HG02970 (cell line): ENCODE data around the gene OR6P1.

Experiments
- ATAC-seq: cut with Tn5 transposase; IDR thresholded peaks from one replicate; pipeline ENCODE4 v1.9.1; 2021; ENCODE audit warnings: mild to moderate bottlenecking, moderate library complexity, moderate number of reproducible peaks; ENCODE audit not compliant: unreplicated experiment, low FRiP score

OR6P1 gene, protein sequence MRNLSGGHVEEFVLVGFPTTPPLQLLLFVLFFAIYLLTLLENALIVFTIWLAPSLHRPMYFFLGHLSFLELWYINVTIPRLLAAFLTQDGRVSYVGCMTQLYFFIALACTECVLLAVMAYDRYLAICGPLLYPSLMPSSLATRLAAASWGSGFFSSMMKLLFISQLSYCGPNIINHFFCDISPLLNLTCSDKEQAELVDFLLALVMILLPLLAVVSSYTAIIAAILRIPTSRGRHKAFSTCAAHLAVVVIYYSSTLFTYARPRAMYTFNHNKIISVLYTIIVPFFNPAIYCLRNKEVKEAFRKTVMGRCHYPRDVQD

DNA sequence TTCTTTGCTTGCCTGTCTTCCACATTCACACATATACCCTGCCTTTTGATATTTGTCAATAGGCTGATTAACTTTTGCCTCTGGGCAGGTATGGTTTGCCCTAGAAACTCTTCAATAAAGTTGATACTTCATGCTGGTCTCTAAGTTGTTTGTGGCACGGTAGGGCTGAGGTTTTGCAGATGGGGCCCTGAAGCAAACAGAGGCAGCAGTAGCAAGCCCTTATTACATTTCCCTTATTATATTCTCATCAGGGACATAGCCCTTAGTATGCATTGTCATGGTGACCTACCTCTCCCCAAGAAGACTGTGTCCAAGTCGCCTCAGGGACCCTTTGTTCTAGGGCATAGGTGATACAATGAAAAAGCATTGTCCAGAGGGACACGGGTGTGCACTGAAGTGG lies at the start of gene OR6P1:
OR6P1 (minus strand) TSS at position 101 of the 400 bp plus-strand sequence. CDS start 6,976 bp downstream, outside the sequence.
- ATAC-seq = no peak

DNA sequence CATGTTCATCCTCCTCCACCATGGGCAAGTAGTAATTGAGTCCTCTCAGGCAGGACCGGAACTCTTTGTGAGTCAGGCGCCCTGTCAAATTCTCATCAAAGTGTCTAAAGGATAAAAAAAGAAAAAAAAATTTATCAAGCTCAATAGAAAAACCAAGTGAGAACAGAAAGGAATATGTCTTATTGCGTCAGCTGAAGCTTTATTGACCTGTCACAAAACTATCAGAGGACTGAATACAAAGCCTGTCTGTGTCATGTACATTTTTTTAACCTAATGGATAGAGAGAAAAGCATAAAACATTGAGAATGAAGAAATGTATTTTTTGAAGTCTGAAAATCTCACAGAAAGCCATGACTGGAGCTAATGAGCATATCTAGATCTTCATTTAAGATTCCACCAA lies 43.4 kb upstream of the OR6P1 start:
- no peak for ATAC-seq

DNA sequence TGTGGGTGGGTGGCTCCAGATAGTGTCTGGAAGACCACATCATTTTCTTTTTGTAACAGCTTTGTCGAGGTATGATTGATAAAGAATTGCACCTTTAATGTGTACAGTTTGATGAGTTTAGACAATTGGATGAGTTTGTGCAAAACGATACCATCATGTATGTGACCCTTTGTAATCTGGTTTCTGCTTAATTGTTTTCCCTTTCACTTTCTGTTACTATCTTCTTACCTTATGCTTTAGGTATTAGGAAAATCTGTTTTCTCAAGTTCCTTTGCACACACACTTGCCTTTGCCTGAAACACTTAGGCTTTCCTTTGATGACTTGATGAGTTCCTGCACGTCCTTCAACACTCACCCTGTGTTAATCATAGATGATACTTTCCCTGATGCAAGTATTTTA lies 41.5 kb upstream of the OR6P1 start:
- no peak for ATAC-seq

DNA sequence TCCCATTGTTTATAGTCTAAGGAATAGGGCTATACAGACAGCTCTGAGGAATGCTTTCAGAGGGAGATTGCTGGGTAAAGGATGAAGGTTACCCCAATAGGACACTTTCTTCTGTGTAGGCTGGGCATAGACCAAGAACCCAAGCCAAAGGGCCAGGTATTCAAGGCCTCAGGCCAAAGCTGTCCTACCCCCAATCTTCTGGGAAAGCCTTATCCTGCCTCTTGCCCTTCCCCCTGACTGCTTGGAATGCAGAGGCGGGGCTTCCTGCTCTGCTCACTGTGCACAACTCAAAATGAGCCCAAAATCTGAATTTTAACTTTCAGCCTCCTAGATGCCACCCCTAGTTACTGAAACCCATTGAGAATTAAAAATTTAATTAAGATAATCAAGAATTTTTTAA lies 36.9 kb upstream of the OR6P1 start:
- no peak for ATAC-seq

DNA sequence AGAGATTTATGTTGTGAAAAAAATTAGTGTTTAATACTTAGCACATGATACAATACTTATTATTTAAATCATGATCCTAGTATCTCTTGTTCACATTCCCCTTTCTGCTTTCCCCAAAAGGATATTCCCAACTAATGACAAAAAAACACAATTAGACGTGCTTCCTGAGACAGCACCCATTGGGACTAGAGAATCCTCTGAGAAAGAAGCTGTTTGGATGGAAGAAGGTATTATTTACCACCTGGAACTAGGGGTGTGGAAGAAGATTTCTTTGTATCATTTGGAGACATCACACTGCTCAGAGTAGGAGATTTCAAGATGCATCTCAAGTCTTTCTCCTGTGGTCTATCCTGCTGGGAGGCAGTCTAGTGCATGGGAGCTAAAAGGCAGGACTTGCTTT lies 34.6 kb upstream of the OR6P1 start, which contains the start of gene OR10Z1:
OR10Z1 (plus strand) TSS at position 301 of the 400 bp plus-strand sequence. CDS start 1,171 bp downstream, outside the sequence.
- ATAC-seq = no peak

DNA sequence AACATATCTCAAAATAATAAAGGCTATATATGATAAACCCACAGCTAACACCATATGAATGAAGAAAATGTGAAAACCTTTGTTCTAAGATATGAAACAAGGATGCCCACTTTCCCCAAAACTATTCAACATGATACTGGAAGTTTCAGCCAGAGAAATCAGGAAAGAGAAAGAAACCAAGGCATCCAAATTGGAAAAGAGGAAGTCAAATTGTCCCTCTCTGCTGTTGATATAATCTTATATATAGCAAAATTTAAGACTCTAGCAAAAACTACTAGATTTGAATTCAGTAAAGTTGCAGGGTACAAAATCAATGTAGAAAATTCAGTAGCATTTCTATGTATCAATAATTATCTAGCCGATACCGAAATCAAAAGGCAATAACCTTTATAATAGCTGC lies 30.4 kb upstream of the OR6P1 start:
- ATAC-seq = no peak

DNA sequence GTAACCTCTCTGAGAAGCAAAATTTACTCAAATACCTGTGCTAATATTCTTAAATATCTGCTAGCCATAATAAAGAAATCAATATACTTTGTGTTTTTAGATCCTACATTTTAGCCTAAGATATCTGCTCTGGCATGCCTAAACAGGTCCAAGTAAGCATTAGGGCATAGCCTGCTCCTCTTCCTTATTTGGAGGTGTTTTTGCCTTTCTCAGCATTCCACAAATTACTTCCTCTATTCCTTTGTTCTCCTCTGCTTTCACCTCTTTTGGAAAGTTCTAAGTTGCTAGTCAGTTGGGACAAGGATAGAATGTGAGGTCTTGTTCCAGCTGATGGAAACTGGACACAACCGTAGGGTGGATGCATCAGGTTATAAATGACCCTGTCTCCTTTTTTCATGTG lies 16.6 kb upstream of the OR6P1 start:
- ATAC-seq = no peak

DNA sequence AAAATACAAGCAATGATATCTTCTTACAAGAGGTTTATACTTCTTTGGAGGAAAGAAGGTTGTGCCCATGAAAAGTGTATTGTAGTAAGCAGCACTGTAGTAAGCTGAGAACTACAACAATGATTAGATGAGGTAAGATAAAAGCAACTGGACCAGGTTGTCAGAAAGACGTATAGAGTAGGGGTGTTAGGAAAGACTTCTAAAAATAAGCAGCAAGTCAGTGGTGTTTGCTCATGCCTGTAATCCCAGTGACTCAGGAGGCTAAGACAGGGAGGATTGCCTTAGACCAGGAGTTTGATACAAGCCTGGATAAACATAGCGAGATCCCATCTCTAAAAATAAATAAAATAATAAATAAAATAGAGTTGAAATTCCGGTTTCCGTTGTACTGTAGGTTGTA lies 13.6 kb upstream of the OR6P1 start:
- no peak for ATAC-seq

DNA sequence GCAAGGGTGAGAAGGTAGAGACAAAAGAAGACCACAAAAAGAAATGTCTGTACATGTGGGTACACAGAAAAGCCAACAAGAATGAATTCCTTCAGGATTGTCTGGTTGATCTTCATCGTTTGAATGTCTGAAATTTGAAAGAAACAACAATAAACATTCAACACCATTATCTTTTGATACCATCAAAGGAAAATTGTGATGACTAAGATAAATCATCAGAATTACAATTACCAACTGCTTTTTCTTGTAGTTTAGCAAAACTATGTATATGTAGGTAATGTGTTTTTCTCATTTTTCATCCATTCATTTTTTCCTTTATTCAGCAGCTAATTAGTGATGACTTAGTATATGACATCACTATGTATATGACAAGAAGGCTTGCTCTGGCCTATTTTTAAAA lies 9.4 kb upstream of the OR6P1 start, which contains the start of gene OR10X1:
OR10X1 (minus strand) TSS at position 167 of the 400 bp plus-strand sequence; CDS start at position 167, 0 bp downstream.
- ATAC-seq = no peak

DNA sequence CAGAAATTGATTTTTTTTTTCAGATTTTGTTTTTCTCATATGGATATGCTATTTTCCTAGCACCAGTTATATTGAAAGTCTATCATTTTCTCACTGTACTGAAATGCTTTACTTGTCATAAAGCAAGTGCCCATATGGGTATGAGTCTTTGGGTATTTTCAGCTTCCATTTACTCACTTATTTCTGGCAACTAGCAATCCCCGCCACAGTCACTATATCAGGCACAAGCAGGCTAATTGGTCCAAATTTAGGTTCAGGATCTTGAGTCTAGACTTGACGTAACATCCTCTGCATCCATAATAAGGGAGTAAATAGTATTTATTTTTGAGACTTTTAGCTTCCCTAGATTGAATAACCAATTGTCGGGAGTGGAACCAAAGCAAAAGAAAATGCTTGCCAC lies 7.2 kb upstream of the OR6P1 start:
- no peak for ATAC-seq

DNA sequence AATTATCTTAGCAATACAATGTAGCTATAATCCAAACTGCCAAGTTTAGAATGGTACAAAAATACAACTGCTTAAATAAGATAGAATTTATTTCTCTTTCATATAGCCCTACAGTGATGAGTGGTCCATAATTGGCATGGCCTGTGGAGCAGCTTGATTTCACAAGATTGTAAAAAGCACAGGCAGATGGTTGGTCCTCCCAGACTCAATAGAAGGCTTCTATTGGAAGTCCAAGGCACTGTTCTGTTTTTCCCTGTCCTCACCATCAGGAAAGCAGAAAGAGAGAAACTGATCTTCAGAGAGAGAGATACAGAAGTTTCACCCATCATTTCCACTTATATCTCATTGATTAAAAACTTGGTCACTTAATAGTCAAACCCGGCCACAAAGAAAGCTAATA lies 1.8 kb upstream of the OR6P1 start:
- no peak for ATAC-seq

DNA sequence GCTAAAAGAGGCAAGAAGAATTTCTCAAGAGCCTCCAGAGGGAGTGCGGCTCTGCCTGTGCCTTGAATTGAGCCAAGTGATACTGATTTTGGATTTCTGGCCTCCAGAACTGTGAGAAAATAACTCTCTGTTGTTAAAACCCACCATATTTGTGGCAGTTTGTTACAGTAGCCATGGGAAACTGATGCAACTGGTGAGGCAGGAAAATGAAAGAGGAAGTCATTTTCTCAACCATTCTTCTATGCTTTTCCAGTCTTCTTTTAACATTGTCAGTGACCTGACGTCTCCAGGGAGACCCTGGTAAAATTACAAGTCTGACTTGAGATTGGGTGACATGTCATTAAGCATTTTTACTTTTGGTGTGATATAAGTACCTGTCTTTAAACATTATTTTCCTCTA lies 5.8 kb downstream of the OR6P1 start:
- ATAC-seq = no peak

DNA sequence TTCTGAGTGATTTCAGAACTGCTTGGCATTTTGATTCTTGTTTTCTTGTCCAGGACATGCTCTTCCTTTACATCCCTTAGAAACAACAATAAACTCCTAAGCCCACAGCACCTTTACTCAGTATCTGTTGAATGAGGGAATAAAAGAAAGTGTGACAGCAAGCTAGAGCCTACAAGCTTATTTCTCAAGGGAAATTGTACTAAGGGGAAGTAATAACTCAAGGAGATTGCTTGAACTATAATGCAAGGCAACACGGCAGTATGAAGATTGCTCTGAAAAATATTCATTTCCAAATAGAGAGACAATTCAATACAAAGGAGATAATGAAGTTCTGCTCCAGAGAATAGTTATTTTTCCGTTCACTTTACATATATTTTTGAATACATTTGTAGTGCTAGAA lies 6.5 kb downstream of the OR6P1 start:
- no peak for ATAC-seq

DNA sequence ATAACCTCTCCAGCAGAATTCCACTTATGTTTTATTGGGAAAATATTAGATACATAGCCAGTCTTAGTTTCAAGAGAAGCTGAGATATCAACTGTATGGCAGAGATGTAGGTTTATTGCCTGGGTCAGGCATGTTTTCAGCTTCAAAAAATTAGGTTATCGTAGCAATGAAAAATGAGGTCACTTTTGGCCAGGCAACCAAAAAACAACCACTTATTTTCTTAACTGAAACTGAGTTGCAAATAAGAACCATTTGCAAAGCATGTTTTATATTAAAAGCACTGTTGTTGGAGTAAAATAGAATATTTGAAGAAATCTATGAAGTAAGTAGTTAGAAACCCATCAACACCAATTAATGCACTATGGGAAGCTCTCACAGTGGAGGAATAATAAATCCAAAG lies 10.7 kb downstream of the OR6P1 start:
- ATAC-seq = no peak

DNA sequence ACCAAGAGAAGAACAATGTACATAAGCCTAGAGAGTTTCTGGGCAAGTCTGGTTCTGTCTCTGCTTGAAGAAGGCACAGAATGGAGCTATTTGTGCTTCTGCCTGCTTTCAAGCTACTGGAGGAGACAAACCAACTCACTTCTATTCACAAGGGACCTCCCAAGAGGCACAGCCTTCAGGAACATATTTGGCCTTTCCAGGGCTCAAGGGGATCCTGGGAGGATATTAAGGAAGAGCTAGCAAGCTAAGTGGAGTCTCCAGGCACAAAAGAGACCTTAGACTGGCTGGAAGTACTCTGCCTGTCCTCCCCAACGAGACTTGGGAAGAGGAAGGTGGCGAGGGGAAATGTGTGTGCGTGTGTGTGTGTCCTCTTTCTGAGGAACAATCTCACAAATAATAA lies 16.0 kb downstream of the OR6P1 start, which contains the start of gene OR6Y1:
OR6Y1 (minus strand) TSS at position 54 of the 400 bp plus-strand sequence. CDS start 6,300 bp downstream, outside the sequence.
- ATAC-seq = no peak

DNA sequence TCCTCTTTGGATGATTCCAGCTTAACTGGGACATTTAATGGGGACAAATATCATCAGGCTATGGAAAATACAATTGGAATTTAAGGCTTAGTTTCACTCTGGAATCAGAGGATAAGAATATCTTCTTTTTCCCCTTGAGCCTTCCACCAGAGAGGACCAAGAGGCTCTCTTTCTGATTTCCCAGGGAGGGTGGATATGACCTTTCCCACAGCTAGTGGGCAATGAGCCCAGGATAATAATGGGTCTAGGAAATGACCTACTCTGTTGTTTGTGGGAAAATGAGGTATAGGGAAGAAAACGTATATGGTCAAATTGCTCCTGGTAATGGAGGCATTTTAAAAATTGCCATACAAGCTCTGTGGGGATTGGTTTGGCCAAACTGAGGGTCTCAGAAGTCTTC lies 18.1 kb downstream of the OR6P1 start:
- no peak for ATAC-seq

DNA sequence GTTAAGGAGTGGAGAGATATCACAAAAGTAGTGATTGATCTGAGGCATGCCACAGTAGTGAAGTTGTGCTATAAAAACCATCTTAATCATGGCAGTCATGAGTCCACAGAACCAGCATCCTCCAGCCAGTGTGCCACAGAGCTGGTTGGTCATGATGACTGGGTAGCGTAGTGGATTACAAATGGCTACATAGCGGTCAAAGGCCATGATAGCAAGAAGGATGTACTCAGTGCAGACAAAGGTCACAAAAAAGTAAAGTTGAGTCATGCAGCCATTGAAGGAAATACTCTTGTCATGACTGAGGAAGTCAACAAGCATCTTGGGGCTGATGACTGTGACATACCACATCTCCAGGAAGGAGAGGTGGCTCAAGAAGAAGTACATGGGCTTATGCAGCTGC lies 22.8 kb downstream of the OR6P1 start:
- no peak for ATAC-seq

DNA sequence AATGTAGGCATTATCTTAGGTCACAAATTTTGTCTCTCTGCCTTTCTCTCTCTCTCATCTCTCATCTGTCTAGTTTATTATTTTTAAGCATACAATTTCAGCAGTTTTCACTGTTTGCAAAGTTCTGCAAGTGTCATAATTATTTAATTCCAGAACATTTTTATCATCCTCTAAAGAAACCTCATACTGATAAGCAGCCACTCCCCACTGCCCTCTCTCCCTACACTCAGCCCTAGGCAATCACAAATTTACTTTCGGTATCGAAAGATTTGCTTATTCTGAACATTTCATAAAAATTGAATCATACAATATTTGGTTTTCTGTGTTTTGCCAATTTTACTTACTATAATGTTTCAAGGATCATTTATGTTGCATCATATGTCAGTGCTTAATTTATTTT lies 32.8 kb downstream of the OR6P1 start:
- ATAC-seq = no peak

DNA sequence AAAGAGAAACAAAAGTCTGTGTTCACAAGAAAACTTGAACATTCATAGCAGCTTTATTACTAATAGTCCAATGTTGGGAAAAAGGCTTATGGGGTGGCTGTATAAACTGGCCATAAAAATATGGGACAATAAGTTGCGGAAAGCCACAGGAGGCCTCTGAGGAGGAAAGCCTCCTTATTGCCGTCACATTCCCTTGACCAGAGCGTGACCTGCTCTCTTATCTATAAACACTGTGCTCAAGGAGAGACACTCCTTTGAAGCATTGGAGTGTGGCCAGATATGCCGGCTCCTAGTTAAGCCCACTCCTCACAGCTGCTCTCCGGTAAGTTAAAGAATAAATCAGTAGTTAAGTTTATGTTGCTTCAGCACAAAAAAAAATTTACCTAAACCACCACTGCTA lies 35.9 kb downstream of the OR6P1 start:
- no peak for ATAC-seq

DNA sequence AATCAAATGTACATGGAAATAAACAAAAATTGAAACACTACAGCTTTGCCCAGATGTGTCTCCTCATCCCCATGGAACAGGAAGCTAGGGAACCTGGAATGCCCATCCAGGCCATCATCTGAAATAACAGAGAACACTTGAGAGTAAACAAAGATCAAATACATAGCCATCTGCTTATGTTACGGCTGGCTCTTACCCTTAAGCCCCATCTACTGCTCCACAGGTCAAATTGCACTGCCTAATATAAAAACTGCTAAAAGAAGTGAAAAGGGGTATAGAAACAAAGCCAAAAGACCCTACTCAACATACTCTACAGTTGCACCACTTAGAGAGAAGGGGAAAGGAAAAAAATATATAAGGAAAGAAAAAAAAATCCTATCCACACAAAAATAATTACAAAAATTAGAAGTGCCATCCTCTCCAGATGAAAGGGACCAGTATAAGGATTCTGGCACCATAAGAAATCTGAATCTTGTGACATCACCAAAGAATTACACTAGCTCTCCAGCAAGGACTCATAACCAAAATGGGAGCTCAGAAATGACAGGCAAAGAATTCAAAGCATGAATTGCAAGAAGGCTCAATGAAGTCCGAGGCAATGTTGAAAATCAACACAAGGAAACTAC lies 43.1 kb downstream of the OR6P1 start:
- no peak for ATAC-seq

DNA sequence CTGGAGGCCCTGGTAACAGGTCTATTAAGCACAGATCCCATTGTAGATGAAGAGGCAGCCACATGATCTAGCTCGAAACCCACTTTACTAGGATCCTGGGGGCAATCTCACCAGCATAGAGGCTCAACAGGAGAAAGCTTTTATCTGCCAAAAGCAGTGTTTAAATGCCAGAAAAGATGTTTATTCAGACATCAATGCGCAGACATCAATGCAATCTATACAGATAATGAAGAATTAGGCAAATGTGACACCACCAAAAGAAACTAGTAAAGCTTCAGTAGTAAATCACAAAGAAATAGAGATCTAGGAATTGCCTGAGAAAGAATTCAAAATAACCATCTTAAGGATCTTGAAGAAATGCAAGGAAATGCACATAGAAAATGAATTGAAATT lies 48.7 kb downstream of the OR6P1 start:
- ATAC-seq = no peak
